ENCODE measurements around the gene TLE3. TPM values are rescaled to one million over a fixed set of nuclear protein-coding genes. Genes with fewer than 3 reads are reported as not detected.

Gene TLE3
- total RNA-seq, 4 donors from 2014 or later = 91.2 to 154 (median 137) TPM

- TF ChIP-seq POLR2A (IDR thresholded peaks at IDR 0.05) = no peak
- no peaks in the 10 kb centered on the region for H3K36me3 ChIP-seq
- no peak overlapping the region for H3K27ac ChIP-seq
- no peak for DNase-seq (ENCODE audit: low spot score in 2 of 2)
- 80% methylated on average over 5 of the region's 5 CpGs for WGBS
- H3K9me3 ChIP-seq = no peaks in the 10 kb centered on the region
- H3K27me3 ChIP-seq = peaks cover 3% of the 10 kb centered on the region
- H3K4me3 ChIP-seq = no peak overlapping the region
- peaks cover 22% of the 10 kb centered on the region for H3K4me1 ChIP-seq
Observed at GRCh38 chr15:70125605-70126004, 27.9 kb upstream of the TLE3 start.

- Histone ChIP-seq H3K27me3 (peaks cover 3% of the 10 kb centered on the region), H3K9me3 (no peaks in the 10 kb centered on the region), H3K4me1 (peaks cover 22% of the 10 kb centered on the region), H3K4me3 (no peak overlapping the region), H3K27ac (peak overlapping the region; percentile 16), H3K36me3 (no peaks in the 10 kb centered on the region)
- WGBS = 40% methylated on average over 8 of the region's 8 CpGs
- DNase-seq (ENCODE audit: low spot score in 2 of 2) = peak; percentile 88 to 90
- TF ChIP-seq POLR2A (IDR thresholded peaks at IDR 0.05) (no peak), CTCF (IDR thresholded peaks at IDR 0.05) (no peak), POLR2AphosphoS5 (IDR thresholded peaks at IDR 0.05) (no peak), EP300 (IDR thresholded peaks at IDR 0.05) (no peak)
Observed at GRCh38 chr15:70121624-70122302, 24.0 kb upstream of the TLE3 start.

GRCh38 chr15:70120958-70121623, 23.4 kb upstream of the TLE3 start:
- Histone ChIP-seq H3K36me3 (no peaks in the 10 kb centered on the region), H3K27me3 (peaks cover 3% of the 10 kb centered on the region), H3K27ac (peak overlapping the region; percentile 16), H3K9me3 (no peaks in the 10 kb centered on the region), H3K4me1 (peaks cover 22% of the 10 kb centered on the region), H3K4me3 (no peak overlapping the region)
- WGBS = 71% methylated on average over 10 of the region's 10 CpGs
- TF ChIP-seq POLR2AphosphoS5 (IDR thresholded peaks at IDR 0.05) (no peak), CTCF (IDR thresholded peaks at IDR 0.05) (no peak), POLR2A (IDR thresholded peaks at IDR 0.05) (no peak), EP300 (IDR thresholded peaks at IDR 0.05) (no peak)
- no peak for DNase-seq (ENCODE audit: low spot score in 2 of 2)

GRCh38 chr15:70119911-70120508, 22.3 kb upstream of the TLE3 start:
- no peak overlapping the region for H3K27ac ChIP-seq
- no peaks in the 10 kb centered on the region for H3K27me3 ChIP-seq
- H3K4me3 ChIP-seq = no peak overlapping the region
- TF ChIP-seq POLR2AphosphoS5 (IDR thresholded peaks at IDR 0.05) (no peak), EP300 (IDR thresholded peaks at IDR 0.05) (no peak), CTCF (IDR thresholded peaks at IDR 0.05) (no peak), POLR2A (IDR thresholded peaks at IDR 0.05) (no peak)
- peaks cover 22% of the 10 kb centered on the region for H3K4me1 ChIP-seq
- DNase-seq (ENCODE audit: low spot score in 2 of 2) = no peak
- no peaks in the 10 kb centered on the region for H3K9me3 ChIP-seq
- WGBS = 88% methylated on average over 5 of the region's 5 CpGs
- H3K36me3 ChIP-seq = no peaks in the 10 kb centered on the region

- no peak overlapping the region for H3K4me3 ChIP-seq
- 93% methylated on average over 3 of the region's 3 CpGs for WGBS
- no peaks in the 10 kb centered on the region for H3K9me3 ChIP-seq
- no peaks in the 10 kb centered on the region for H3K36me3 ChIP-seq
- no peaks in the 10 kb centered on the region for H3K27me3 ChIP-seq
- no peak for TF ChIP-seq EP300 (IDR thresholded peaks at IDR 0.05)
- TF ChIP-seq CTCF (IDR thresholded peaks at IDR 0.05) = no peak
- no peak for TF ChIP-seq POLR2A (IDR thresholded peaks at IDR 0.05)
- TF ChIP-seq POLR2AphosphoS5 (IDR thresholded peaks at IDR 0.05) = no peak
- peaks cover 27% of the 10 kb centered on the region for H3K4me1 ChIP-seq
- no peak overlapping the region for H3K27ac ChIP-seq
- no peak for DNase-seq (ENCODE audit: low spot score in 2 of 2)
Observed at GRCh38 chr15:70118599-70118998, 20.9 kb upstream of the TLE3 start.
